Activated CD8-positive, alpha-beta memory T cell treated with anti-CD3 and anti-CD28 coated beads for 36 hours (primary cell): ENCODE measurements around the gene ARMC12. TPM values are rescaled to one million over a fixed set of nuclear protein-coding genes. Genes with fewer than 3 reads are reported as not detected.

ENCODE experiments used
- CTCF ChIA-PET: fragments of 350-600 bp; sonication (Branson Sonifier 250); formaldehyde crosslinking; loops from one replicate; lab custom pipeline; 2021; ENCODE audit warnings: antibody characterized with exemption; lab: Charles Lee
- POLR2A ChIA-PET: fragments of 350-600 bp; sonication (Branson Sonifier 250); formaldehyde crosslinking; loops from one replicate; lab custom pipeline; 2021; ENCODE audit warnings: antibody characterized with exemption; lab: Charles Lee
- total RNA-seq, 2 experiments: library from RNA; stranded (reverse); gene quantifications; one replicate each; pipeline ENCODE4 v1.2.3, GENCODE V29; 2021

The ARMC12 gene
- total RNA-seq, 2 experiments from 2014 or later = 0.38 to 0.42 TPM

GRCh38 chr6:35750557-35750956 is 13.7 kb downstream of the ARMC12 start:
- ChIA-PET POLR2A (no interaction called here), CTCF (interaction anchor here (1.2 to 1.6 kb wide), 2 partner anchors 12 to 14 kb away, joined by 4 to 5 read pairs; partner anchors contain the start of gene ARMC12)

GRCh38 chr6:35751594-35751993 is 14.8 kb downstream of the ARMC12 start:
- POLR2A ChIA-PET = interaction anchor here (1.0 kb wide), 1 partner anchor 41 kb away, joined by 3 read pairs; no protein-coding TSS in a partner anchor
- CTCF ChIA-PET = interaction anchor here (0.6 to 0.7 kb wide), 2 partner anchors 120 to 214 kb away, joined by 3 read pairs; no protein-coding TSS in a partner anchor

DNA sequence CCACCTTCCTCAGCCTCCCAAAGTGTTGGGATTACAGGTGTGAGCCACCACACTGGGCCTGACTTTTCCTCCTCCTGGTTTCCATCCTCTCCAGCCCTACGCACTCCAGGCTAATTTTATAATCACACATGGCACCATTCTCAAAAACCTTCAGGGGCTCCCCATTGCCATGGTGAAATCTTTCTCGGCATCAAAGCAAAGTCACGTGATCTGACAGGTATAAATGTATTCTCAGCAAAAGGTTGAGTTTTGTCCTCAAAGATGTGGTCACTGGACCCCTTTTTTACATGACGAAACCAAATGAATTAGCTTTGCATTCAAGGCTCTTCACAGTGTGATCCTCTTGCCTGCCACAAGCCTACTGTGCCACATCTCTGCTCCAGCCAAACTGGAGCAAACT is 15.5 kb downstream of the ARMC12 start:
- POLR2A ChIA-PET = no interaction called here
- CTCF ChIA-PET = interaction anchor here (0.6 kb wide), 1 partner anchor 120 kb away, joined by 3 read pairs; no protein-coding TSS in a partner anchor

- ChIA-PET POLR2A (no interaction called here), CTCF (interaction anchor here (0.9 kb wide), 1 partner anchor 19 kb away, joined by 3 read pairs; no protein-coding TSS in a partner anchor)
Observed at GRCh38 chr6:35754452-35755277, 17.8 kb downstream of the ARMC12 start.

DNA sequence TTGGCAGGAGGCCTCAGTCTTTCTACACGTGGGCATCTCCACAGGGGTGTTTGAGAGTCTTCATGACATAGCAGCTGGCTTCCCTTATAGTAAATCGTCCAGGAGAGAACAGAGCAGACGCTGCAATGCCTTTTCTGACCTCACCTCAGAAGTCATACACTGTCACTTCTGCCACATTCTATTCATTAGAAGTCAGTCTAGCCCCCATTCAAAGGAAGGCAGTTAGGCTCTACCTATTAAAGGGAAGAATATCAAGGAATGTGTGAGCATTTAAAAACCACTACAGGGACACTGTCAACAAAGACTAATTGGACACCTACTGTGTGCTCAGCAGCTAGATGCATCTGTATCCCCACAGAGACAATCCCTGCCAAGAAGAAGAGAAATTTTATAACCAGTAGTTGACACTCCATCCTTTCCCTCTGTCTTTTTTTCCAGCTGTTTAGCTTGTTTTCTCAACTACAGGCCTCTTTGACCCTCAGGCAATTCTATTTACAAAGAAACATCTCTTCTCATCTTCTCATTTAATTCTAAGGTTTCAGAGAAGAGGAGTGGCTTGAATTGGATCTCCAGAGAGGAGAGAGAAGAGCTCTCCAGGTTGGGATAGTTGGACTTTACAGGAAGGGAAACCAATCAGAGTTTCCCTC is 18.6 kb downstream of the ARMC12 start:
- ChIA-PET POLR2A (no interaction called here), CTCF (no interaction called here)

DNA sequence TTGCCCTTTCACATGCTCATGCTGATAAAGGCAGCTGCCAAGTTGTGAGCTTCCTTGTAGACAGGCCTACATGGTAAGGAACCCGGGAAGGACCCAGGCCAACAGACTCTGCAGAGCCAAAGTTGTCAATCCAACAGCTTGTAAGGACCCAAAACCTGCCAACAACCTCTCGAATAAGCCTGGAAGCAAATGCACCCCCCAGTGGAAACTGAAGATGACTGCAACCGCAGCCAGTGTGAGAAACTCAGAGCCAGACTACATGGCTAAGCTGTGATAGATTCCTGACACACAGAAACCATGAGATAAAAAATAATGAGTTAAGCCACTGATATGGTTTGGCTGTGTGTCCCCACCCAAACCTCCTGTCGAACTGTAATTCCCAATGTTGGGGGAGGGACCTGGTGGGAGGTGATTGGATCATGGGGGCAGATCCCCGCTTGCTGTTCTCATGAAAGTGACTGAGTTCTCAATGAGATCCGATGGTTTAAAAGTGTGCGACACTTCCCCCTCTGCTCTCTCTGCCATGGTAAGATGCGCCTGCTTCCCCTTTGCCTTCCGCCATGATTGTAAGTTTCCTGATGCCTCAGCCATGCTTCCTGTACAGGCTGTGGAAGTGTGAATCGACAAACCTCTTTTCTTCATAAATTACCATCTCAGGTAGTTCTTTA is 20.8 kb downstream of the ARMC12 start:
- ChIA-PET CTCF (no interaction called here), POLR2A (no interaction called here)

DNA sequence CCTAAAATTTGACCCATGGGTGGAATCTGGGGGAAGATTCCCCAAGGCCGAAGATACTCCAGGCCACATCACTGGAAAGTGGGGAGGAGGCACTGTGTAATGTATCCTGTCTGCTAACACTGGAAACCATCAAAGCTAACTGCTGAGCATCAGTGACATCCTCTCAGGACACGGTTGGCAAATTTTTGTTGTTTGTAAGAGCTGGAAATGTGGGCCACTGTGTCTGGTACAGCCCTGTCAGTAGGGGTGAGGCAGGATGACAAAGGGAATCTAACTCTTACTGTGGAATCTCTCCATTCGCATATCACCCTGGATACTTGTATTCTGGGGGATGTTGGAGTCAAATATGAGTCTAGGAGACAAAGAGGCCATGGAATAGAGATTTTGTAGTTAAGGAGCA is 22.6 kb downstream of the ARMC12 start:
- CTCF ChIA-PET = no interaction called here
- POLR2A ChIA-PET = no interaction called here

DNA sequence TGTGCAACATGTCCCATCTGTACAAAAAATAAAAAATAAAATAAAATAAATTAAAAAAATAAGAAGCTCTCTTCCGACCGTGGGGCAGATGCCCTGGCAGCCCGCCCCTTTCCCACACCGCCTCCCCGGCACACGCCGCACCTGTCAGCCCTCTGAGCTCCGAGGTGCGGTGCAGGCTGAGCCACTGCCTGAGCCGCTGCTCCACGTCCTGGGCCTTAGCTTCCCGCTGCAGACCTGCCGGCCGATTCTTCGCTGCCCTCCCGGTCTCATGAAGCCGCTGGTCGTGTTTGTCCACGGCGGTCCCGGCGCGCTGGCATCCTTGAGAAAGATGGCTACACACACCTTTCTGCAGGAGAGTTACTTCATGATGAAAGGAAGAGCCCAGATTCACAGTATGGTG is 28.9 kb downstream of the ARMC12 start:
- CTCF ChIA-PET = no interaction called here

DNA sequence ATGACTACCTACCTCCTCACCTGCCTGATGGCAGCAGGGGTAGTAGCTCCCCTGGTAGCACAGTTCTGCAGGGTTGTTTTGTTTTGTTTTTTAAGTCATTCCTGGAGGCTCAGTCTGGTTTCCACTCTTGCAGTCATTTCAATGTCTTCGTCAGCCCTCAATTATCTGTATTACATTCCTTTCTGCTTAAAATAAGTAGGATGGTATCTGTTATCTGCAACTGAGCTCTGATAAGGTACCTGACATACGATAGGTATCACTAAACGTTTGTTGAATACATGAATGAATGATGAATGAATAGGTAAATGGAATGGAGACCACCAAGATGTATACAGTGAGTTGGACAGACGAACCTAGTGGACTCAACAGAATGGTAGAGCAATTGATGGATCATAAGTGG is 32.4 kb downstream of the ARMC12 start:
- CTCF ChIA-PET = interaction anchor here (0.8 to 1.2 kb wide), 3 partner anchors 16 to 217 kb away, joined by 3 to 5 read pairs (median 3); no protein-coding TSS in a partner anchor
- POLR2A ChIA-PET = no interaction called here

More for the DNA sequence above, 28.9 kb downstream of the ARMC12 start:
- POLR2A ChIA-PET = no interaction called here

DNA sequence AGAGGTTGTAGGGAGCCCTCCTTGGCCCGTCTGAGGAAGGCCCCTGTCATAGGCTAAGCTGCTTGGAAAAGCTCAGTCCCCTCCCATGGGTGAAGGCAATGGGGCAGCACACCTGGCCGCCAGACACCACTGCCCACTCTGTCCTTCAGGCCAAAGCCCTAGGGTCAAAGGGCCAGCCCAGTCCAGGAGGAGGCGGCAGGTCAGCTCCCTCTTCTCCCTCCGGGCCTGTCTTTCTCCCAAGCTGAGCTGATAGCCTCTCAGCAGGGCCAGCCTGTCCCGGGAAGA is 34.5 kb downstream of the ARMC12 start:
- CTCF ChIA-PET = no interaction called here
- POLR2A ChIA-PET = no interaction called here

- POLR2A ChIA-PET = no interaction called here
Observed at GRCh38 chr6:35774116-35774794, 37.4 kb downstream of the ARMC12 start.

GRCh38 chr6:35775031-35775430 is 38.2 kb downstream of the ARMC12 start:
- ChIA-PET CTCF (no interaction called here), POLR2A (no interaction called here)

More at GRCh38 chr6:35774116-35774794, 37.4 kb downstream of the ARMC12 start:
- CTCF ChIA-PET = no interaction called here

DNA sequence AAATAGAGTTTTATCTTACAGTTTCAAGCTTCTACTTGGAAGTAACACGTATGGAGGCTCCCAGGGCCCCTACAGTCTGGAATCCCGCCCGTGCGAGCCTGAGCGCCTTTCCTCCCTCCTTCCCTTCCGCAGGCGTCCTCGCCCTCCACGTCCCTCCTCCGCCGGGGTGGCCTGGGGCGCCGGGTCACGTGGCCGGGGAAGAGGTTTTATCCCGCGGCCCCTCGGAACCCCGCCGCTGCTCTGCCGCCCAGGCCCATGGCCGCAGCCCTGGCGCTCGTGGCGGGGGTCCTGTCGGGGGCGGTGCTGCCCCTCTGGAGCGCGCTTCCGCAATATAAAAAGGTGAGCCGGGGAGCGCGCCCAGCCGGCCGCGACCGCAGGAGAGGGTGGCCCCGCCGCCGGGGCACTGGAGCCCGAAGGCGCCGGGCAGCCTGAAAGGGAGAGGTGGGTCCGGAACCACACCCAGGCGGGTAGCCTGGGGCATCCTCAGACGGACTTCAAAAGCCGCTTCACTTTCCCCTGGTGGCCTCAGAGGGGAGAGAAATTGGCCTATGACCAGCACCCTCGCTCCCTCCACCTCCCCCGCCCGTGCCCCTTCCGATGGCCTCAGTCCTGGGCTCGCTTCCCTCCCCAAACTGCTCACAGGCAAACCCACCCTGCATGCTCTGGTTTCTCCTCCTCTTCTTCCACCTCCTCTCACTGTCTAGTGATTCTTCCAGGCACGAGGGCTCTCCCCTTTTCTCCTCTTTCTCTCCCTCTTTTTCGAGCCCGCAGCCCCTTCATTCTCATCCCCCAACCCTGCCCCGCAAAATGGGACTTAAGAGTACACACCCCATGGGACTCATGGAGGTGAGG is 39.8 kb downstream of the ARMC12 start, which contains the start of gene CLPSL2:
Gene CLPSL2 (plus strand): TSS at position 235 of the 852 bp plus-strand sequence. CDS start 21 bp downstream, at position 256.
- POLR2A ChIA-PET = no interaction called here
- CTCF ChIA-PET = no interaction called here

- POLR2A ChIA-PET = no interaction called here
- CTCF ChIA-PET = no interaction called here
Observed at GRCh38 chr6:35777356-35778102, 40.7 kb downstream of the ARMC12 start.

- CTCF ChIA-PET = no interaction called here
Observed at GRCh38 chr6:35778437-35778836, 41.6 kb downstream of the ARMC12 start.

DNA sequence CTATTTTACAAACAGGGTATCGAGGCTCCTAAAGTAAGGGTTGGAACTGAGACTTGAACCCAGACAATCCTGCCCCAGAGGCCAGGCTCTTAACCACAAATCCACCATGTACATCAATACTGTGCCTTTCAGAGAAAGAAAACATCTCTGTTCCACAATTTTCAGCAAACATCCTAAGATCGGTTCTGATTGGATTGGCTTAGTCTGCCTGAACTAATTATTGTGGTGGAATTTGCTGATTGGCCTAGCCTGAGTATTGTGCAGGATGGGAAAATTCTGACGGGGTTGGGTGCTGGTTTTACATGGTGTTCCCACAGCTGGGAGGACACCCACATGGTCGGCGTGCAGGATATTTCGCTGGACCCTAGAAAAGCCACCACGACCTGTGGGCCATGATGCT is 43.9 kb downstream of the ARMC12 start, which contains the start of gene CLPSL1:
Gene CLPSL1 (plus strand): TSS at position 301 of the 400 bp plus-strand sequence. CDS start 92 bp downstream, at position 393.
- CTCF ChIA-PET = no interaction called here
- POLR2A ChIA-PET = no interaction called here

More at GRCh38 chr6:35778437-35778836, 41.6 kb downstream of the ARMC12 start:
- POLR2A ChIA-PET = no interaction called here

DNA sequence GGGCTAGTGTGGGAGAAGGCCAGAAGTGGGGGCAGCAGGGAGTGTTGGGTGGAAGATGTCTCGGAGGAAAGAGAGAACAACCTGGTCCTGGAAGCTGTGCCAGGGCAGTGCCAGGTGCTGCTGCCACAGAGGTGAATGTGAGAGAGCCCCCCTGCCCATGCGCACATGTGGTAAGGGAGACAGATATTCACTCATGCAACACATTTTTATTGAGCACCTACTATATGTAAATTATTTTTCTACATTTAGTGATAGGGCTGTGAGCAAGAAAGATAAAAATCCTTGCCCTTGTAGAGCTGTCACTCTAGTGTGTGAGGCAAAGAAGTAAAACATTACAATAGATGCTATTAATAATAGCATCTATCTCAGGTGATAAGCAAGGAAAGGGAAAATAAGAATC is 44.5 kb downstream of the ARMC12 start:
- CTCF ChIA-PET = no interaction called here
- POLR2A ChIA-PET = no interaction called here

DNA sequence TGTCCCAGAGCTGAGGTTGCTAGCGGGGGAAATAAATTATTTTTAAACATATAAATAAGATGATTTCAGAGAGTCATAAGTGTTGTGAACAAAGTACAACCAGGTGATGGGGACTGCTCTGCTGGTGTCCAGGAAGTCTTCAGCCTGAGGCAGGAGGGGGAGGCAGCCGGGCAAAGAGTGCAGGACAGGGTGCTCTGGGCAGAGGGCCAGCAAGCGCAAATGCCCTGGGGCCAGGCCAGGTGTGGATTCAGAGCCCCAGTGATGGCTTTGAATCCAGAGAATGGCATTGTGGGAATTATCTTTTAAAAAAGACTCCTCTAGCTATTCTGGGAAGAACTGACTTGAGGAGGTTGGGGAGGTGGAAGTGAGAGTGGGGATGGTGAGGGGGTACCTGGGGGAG is 45.6 kb downstream of the ARMC12 start:
- ChIA-PET CTCF (no interaction called here), POLR2A (no interaction called here)
